K562 (cell line): ENCODE data around the gene NUP98. TPM values are rescaled to one million over a fixed set of nuclear protein-coding genes. Genes with fewer than 3 reads are reported as not detected.

ENCODE experiments used
- ATAC-seq: fragments of 200-7000 bp; cut with Tn5 transposase; 3 replicates; pipeline ENCODE4 v1.9.1; 2020; ENCODE audit warnings: moderate library complexity
- BruUV-seq: library from RNA; stranded (reverse); fragments of 400-500 nt; replicated peaks from 2 replicates; lab custom pipeline; 2021; lab: Mats Ljungman, UMichigan
- CTCF ChIA-PET: fragments of 300-600 bp; formaldehyde crosslinking; extraction: SDS; loops from one replicate; lab custom pipeline; 2021; ENCODE audit warnings: low intra/inter-chr PET ratio; lab: Yijun Ruan, JAX
- POLR2A ChIA-PET: fragments of 300-600, 350-650 bp; sonication (Branson Sonifier 250); formaldehyde crosslinking; extraction: SDS; loops from one replicate; lab custom pipeline; 2021; ENCODE audit warnings: antibody characterized with exemption, inconsistent platforms; lab: Yijun Ruan, JAX
- DNase-seq, 4 experiments: peaks; one replicate each; pipeline versions ENCODE4 v3.0.0 to v3.0.0-alpha.2; 2011 to 2018; ENCODE audit warnings: low spot score in 3 of 4, mixed read lengths in 3 of 4; ENCODE audit errors: extremely low read depth in 1 of 4
- FAIRE-seq: peaks from 2 replicates; lab custom pipeline; 2011; peaks lifted over from hg19 to GRCh38; lab: Jason Lieb, UNC
- H2AFZ ChIP-seq: 2 replicates; pipeline ENCODE4 v1.6.0; 2011; ENCODE audit warnings: low read depth, low read length, control low read depth, inconsistent platforms
- H3K27ac ChIP-seq: fragments of 200-600 bp; 3 replicates; pipeline ENCODE4 v1.8.0; 2011; ENCODE audit warnings: low read depth, mild to moderate bottlenecking, control low read depth, inconsistent platforms, low read length, moderate library complexity, mixed read lengths; ENCODE audit errors: extremely low read depth
- H3K27me3 ChIP-seq, 2 experiments: fragments of 300-600 bp in 1 of 2; 2 replicates in 1 of 2; 3 replicates in 1 of 2; pipeline versions ENCODE4 v1.6.0 to v1.8.0; 2011; ENCODE audit warnings: inconsistent platforms in 2 of 2, low read length in 2 of 2, mild to moderate bottlenecking in 1 of 2, mixed read lengths in 1 of 2, moderate library complexity in 1 of 2; ENCODE audit not compliant: control insufficient read depth in 2 of 2, insufficient read depth in 2 of 2
- H3K36me3 ChIP-seq: fragments of 300-600 bp; 3 replicates; pipeline ENCODE4 v1.8.0; 2011; ENCODE audit warnings: mild to moderate bottlenecking, low read length, inconsistent platforms; ENCODE audit not compliant: control insufficient read depth, insufficient read depth
- H3K4me1 ChIP-seq, 2 experiments: fragments of 200-600 bp in 1 of 2; replicated peaks in 1 of 2; 2 replicates in 1 of 2; 3 replicates in 1 of 2; pipeline versions ENCODE4 v1.5.1 to v1.8.0; 2011; ENCODE audit warnings: inconsistent platforms in 2 of 2, low read length in 2 of 2, mild to moderate bottlenecking in 1 of 2, mixed read lengths in 1 of 2, moderate library complexity in 1 of 2; ENCODE audit not compliant: control insufficient read depth in 2 of 2, insufficient read depth in 2 of 2
- H3K4me2 ChIP-seq: 2 replicates; pipeline ENCODE4 v1.6.1; 2011; ENCODE audit warnings: low read length, control low read depth, inconsistent platforms, mixed read lengths; ENCODE audit not compliant: insufficient read depth
- H3K4me3 ChIP-seq: fragments of 200-600 bp; sonication (generic), shearing (Covaris generic); 2 replicates; pipeline ENCODE4 v1.5.1; 2016; ENCODE audit warnings: control low read depth, inconsistent platforms
- H3K79me2 ChIP-seq: fragments of 200-600 bp; 3 replicates; pipeline ENCODE4 v1.8.0; 2011; ENCODE audit warnings: low read length, inconsistent platforms; ENCODE audit not compliant: control insufficient read depth, insufficient read depth
- H3K9ac ChIP-seq, 2 experiments: 2 replicates each; pipeline versions ENCODE4 v1.6.0 to v1.6.1; 2011; ENCODE audit warnings: low read depth in 2 of 2, low read length in 2 of 2, control low read depth in 1 of 2, inconsistent platforms in 1 of 2, mild to moderate bottlenecking in 1 of 2, mixed read lengths in 1 of 2; ENCODE audit not compliant: insufficient read depth in 1 of 2
- H3K9me1 ChIP-seq: one replicate; pipeline ENCODE4 v1.6.0; 2011; ENCODE audit warnings: inconsistent platforms, mild to moderate bottlenecking, low read length, moderate library complexity; ENCODE audit not compliant: control insufficient read depth, insufficient read depth
- H3K9me3 ChIP-seq: replicated peaks from 2 replicates; pipeline ENCODE4 v1.5.1; 2011; ENCODE audit warnings: low read depth, low read length, inconsistent platforms; ENCODE audit not compliant: control insufficient read depth, insufficient read depth
- H4K20me1 ChIP-seq: replicated peaks from 2 replicates; pipeline ENCODE4 v1.6.1; 2011; ENCODE audit warnings: low read length, inconsistent platforms, mixed read lengths; ENCODE audit not compliant: control insufficient read depth, insufficient read depth
- C11orf30 ChIP-seq: fragments of 450-650 bp; IDR thresholded peaks from 2 replicates; pipeline ENCODE4 v1.6.1; 2016; ENCODE audit warnings: low read depth, mild to moderate bottlenecking
- CCAR2 ChIP-seq: fragments of 200-400 bp; formaldehyde crosslinking; IDR thresholded peaks from 2 replicates; pipeline ENCODE4 v1.6.1; 2017; ENCODE audit warnings: mild to moderate bottlenecking, low read depth, low read length
- CREBBP ChIP-seq: IDR thresholded peaks from one replicate; pipeline ENCODE4 v1.6.1; 2012; ENCODE audit warnings: low read depth, mild to moderate bottlenecking, control low read depth, inconsistent platforms, low read length
- HDGF ChIP-seq: fragments of 450-650 bp; IDR thresholded peaks from 2 replicates; pipeline ENCODE4 v1.6.1; 2016
- KAT2B ChIP-seq: IDR thresholded peaks from one replicate; pipeline ENCODE4 v1.6.1; 2012; ENCODE audit warnings: low read depth, mild to moderate bottlenecking, control low read depth, inconsistent platforms, low read length, moderate library complexity
- MAFK ChIP-seq: IDR thresholded peaks from 2 replicates; pipeline ENCODE4 v1.6.1; 2011; ENCODE audit warnings: low read length, improper control_type of control experiment
- NEUROD1 ChIP-seq: fragments of 150-350 bp; IDR thresholded peaks from 2 replicates; pipeline ENCODE4 v1.6.1; 2014; ENCODE audit warnings: borderline replicate concordance, low read length, low read depth; ENCODE audit not compliant: partially characterized antibody
- SREBF1 ChIP-seq: fragments of 150-350 bp; IDR thresholded peaks from 2 replicates; pipeline ENCODE4 v1.6.1; 2014; ENCODE audit warnings: antibody characterized with exemption, low read depth, low read length, borderline replicate concordance
- ZFP30 ChIP-seq: fragments of 250-450 bp; sonication (Bioruptor Pico); IDR thresholded peaks from 2 replicates; pipeline ENCODE4 v1.8.0; 2022; ENCODE audit warnings: moderate library complexity, mild to moderate bottlenecking, inconsistent platforms, borderline replicate concordance
- ZNF408 ChIP-seq: fragments of 250-450 bp; sonication (Bioruptor Pico); IDR thresholded peaks from 2 replicates; pipeline ENCODE4 v1.4.0; 2020; ENCODE audit warnings: low read depth, mild to moderate bottlenecking, moderate library complexity
- ZNF75A ChIP-seq: fragments of 450-650 bp; formaldehyde crosslinking; IDR thresholded peaks from 2 replicates; pipeline ENCODE4 v1.4.0; 2020; ENCODE audit warnings: mild to moderate bottlenecking
- WGBS: fragments of 100-300 bp; shearing (Covaris generic); methylation state at CpG from one replicate; pipeline ENCODE4 v1.1.6; 2016; ENCODE audit warnings: low coverage, mixed read lengths; ENCODE audit not compliant: insufficient coverage; ENCODE audit errors: missing lambda C conversion rate; 5-methylcytosine and 5-hydroxymethylcytosine counted together
- in situ Hi-C: fragments of 300-500 bp; cut with MboI; formaldehyde crosslinking; loops from 4 replicates; pipeline ENCODE4 v1.15.0; 2018; ENCODE audit warnings: inconsistent platforms, mixed read lengths
- intact Hi-C: fragments of 100-400 bp; cut with micrococcal nuclease; formaldehyde crosslinking; loops from 2 replicates; pipeline ENCODE4 v1.14.2; 2022
- polyA plus RNA-seq, 8 experiments: library from polyadenylated mRNA; depleted of rRNA in 4 of 8; stranded (reverse) in 5 of 8; unstranded in 3 of 8; fragments of >200 nt; fragmentation: Nextera tagmentation in 2 of 8; fragmentation: Illumina TruSeq in 1 of 8; extraction: Ambion mirVana in 2 of 8; extraction: Trizol in 1 of 8; gene quantifications; 2 replicates each; pipeline versions ENCODE4 v1.2.1 to v1.2.3, GENCODE V29; 2011 to 2014; ENCODE audit warnings: inconsistent platforms in 1 of 8, missing spikeins in 1 of 8
- total RNA-seq, 7 experiments: library from RNA; depleted of rRNA in 6 of 7; stranded (reverse); fragments of >200 nt in 6 of 7; fragmentation: Illumina TruSeq in 2 of 7; extraction: Trizol in 2 of 7; gene quantifications; 2 replicates each; pipeline versions ENCODE4 v1.2.1 to v1.2.3, GENCODE V29; 2011 to 2021; ENCODE audit warnings: low replicate concordance in 1 of 7
- TF ChIP-seq, protein P1 (sequence below), 2 experiments: fragments of 450-650 bp; conservative IDR thresholded peaks; 2 replicates each; pipeline ENCODE4 v1.6.1; 2017; ENCODE audit warnings: mild to moderate bottlenecking in 2 of 2, moderate library complexity in 2 of 2
- TF ChIP-seq, protein P2 (sequence below): sonication (generic); formaldehyde crosslinking; IDR thresholded peaks from 2 replicates; pipeline ENCODE4 v1.8.1; 2023; ENCODE audit warnings: mild to moderate bottlenecking, missing genetic modification reagents

NUP98 gene
- total and polyA plus RNA-seq, 9 of the 15 experiments (the other 6 are each of a cell fraction or from before 2014, with no cell fraction given), result 45.1 to 196 (median 130) TPM

DNA sequence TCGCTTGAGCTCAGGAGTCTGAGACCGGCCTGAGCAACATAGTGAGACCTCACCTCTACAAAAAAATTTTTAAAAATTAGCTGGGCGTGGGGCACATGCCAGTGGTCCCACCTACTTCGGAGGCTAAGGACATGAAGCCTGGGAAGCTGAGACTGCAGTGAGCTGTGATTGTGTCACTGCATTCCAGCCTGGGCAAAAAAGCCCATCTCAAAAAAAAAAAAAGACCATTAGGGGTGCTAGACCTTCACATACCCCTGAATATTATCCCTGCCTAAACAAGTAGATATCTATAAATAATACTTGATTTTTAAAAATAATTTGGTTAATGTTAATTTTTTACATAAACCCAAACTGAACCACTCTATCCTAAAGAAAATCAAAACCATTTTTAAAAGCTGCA lies 24.2 kb downstream of the NUP98 start:
- Histone ChIP-seq H3K4me1 (no peaks in the 10 kb centered on the region), H3K9me1 (no peaks in the 10 kb centered on the region), H2AFZ (no peak overlapping the region), H3K9ac (no peak overlapping the region), H3K36me3 (peaks cover 92% of the 10 kb centered on the region), H3K79me2 (peaks cover 2% of the 10 kb centered on the region; the same call in 1 of the 3 replicates), H3K9me3 (no peaks in the 10 kb centered on the region), H3K4me2 (no peak overlapping the region), H4K20me1 (no peaks in the 10 kb centered on the region), H3K4me3 (no peak overlapping the region), H3K27me3 (no peaks in the 10 kb centered on the region), H3K27ac (no peak overlapping the region)
- ChIA-PET POLR2A (interaction anchor here (0.6 to 1.2 kb wide), 3 partner anchors 10 to 71 kb away, joined by 3 read pairs; partner anchors contain the start of gene PGAP2), CTCF (no interaction called here)
- no peak for DNase-seq
- BruUV-seq, result no TSS peak
- intact Hi-C loops (no loop called here), in situ Hi-C loops (no loop called here)
- TF ChIP-seq, protein P1, sequence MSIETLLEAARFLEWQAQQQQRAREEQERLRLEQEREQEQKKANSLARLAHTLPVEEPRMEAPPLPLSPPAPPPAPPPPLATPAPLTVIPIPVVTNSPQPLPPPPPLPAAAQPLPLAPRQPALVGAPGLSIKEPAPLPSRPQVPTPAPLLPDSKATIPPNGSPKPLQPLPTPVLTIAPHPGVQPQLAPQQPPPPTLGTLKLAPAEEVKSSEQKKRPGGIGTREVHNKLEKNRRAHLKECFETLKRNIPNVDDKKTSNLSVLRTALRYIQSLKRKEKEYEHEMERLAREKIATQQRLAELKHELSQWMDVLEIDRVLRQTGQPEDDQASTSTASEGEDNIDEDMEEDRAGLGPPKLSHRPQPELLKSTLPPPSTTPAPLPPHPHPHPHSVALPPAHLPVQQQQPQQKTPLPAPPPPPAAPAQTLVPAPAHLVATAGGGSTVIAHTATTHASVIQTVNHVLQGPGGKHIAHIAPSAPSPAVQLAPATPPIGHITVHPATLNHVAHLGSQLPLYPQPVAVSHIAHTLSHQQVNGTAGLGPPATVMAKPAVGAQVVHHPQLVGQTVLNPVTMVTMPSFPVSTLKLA (conservative IDR thresholded peaks at IDR 0.05), result no peak
- WGBS, result 93% methylated on average over 4 of the region's 4 CpGs
- FAIRE-seq, result no peak
- ATAC-seq, result no peak

DNA sequence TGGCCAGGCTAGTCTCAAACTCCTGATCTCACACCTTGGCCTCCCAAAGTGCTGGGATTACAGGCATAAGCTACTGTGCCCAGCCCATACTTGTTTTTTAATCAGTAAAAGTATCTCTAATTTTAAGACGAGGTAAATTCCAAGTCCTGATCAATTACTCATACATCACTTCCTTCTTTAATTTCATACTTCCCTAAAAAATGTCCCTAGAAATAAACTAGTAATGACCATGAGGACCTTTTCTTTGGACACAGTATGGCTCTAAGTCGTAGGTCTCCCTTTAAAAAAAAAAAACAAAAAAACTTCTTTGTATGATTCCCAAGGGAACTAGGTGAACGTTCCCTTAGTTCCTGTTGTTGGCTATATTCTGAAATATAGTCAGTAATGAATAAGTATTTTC lies 29.8 kb downstream of the NUP98 start:
- no TSS peak for BruUV-seq
- Histone ChIP-seq H3K27me3 (no peaks in the 10 kb centered on the region), H3K4me1 (no peaks in the 10 kb centered on the region), H3K4me3 (no peak overlapping the region), H4K20me1 (no peaks in the 10 kb centered on the region), H2AFZ (no peak overlapping the region), H3K27ac (no peak overlapping the region), H3K4me2 (no peak overlapping the region), H3K9me3 (no peaks in the 10 kb centered on the region), H3K36me3 (peaks cover 99% of the 10 kb centered on the region), H3K9ac (no peak overlapping the region), H3K79me2 (peaks cover 3% of the 10 kb centered on the region; the same call in 1 of the 3 replicates), H3K9me1 (no peaks in the 10 kb centered on the region)
- intact Hi-C loops (no loop called here), in situ Hi-C loops (no loop called here)
- WGBS, result 83% methylated on average over 3 of the region's 3 CpGs
- no peak for FAIRE-seq
- no peak for DNase-seq
- no peak for ATAC-seq
- ChIA-PET CTCF (no interaction called here), POLR2A (no interaction called here)
- no peak for TF ChIP-seq CCAR2
- no peak for TF ChIP-seq KAT2B
- TF ChIP-seq, protein P2, sequence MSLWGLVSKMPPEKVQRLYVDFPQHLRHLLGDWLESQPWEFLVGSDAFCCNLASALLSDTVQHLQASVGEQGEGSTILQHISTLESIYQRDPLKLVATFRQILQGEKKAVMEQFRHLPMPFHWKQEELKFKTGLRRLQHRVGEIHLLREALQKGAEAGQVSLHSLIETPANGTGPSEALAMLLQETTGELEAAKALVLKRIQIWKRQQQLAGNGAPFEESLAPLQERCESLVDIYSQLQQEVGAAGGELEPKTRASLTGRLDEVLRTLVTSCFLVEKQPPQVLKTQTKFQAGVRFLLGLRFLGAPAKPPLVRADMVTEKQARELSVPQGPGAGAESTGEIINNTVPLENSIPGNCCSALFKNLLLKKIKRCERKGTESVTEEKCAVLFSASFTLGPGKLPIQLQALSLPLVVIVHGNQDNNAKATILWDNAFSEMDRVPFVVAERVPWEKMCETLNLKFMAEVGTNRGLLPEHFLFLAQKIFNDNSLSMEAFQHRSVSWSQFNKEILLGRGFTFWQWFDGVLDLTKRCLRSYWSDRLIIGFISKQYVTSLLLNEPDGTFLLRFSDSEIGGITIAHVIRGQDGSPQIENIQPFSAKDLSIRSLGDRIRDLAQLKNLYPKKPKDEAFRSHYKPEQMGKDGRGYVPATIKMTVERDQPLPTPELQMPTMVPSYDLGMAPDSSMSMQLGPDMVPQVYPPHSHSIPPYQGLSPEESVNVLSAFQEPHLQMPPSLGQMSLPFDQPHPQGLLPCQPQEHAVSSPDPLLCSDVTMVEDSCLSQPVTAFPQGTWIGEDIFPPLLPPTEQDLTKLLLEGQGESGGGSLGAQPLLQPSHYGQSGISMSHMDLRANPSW (CRISPR knock-in tag), result no peak
- TF ChIP-seq HDGF, result no peak
- TF ChIP-seq CREBBP, result no peak
- no peak for TF ChIP-seq ZFP30 (CRISPR knock-in tag)
- no peak for TF ChIP-seq C11orf30
- TF ChIP-seq MAFK, result no peak
- no peak for TF ChIP-seq NEUROD1
- TF ChIP-seq SREBF1, result no peak
- TF ChIP-seq ZNF75A, result no peak
- no peak for TF ChIP-seq ZNF408 (CRISPR knock-in tag)
